AG04450 (cell line): Measurements from ENCODE around the gene ROPN1L. TPM values are rescaled to one million over a fixed set of nuclear protein-coding genes. Genes with fewer than 3 reads are reported as not detected.

ENCODE experiments used
- CTCF ChIA-PET: fragments of 300-600, 350-600 bp; formaldehyde crosslinking; extraction: SDS; loops from one replicate; lab custom pipeline; 2022; ENCODE audit warnings: antibody characterized with exemption, inconsistent platforms; lab: Charles Lee
- POLR2A ChIA-PET: fragments of 350-600 bp; formaldehyde crosslinking; extraction: SDS; loops from one replicate; lab custom pipeline; 2021; ENCODE audit warnings: antibody characterized with exemption, inconsistent platforms; lab: Yijun Ruan, JAX
- DNase-seq: peaks from one replicate; pipeline ENCODE4 v3.0.0-alpha.2; 2011; ENCODE audit warnings: low read depth, low spot score
- H3K27ac ChIP-seq: one replicate; pipeline ENCODE4 v1.5.1; 2012; ENCODE audit warnings: low read depth, low read length, control low read depth
- H3K27me3 ChIP-seq: one replicate; pipeline ENCODE4 v1.6.0; 2012; ENCODE audit warnings: low read length; ENCODE audit not compliant: control insufficient read depth, insufficient read depth
- H3K4me3 ChIP-seq: 2 replicates; pipeline ENCODE4 v1.5.1; 2011; ENCODE audit warnings: mild to moderate bottlenecking, low read depth, low read length, control low read depth
- H3K9me3 ChIP-seq: 2 replicates; pipeline ENCODE4 v1.5.1; 2012; ENCODE audit warnings: low read length; ENCODE audit not compliant: control insufficient read depth, insufficient read depth
- polyA plus RNA-seq: library from polyadenylated mRNA; depleted of rRNA; stranded (reverse); fragments of >200 nt; gene quantifications from 2 replicates; pipeline ENCODE4 v1.2.3, GENCODE V29; 2011
- TF ChIP-seq, protein P1 (sequence below): IDR thresholded peaks from 2 replicates; pipeline ENCODE4 v1.5.1; 2011; ENCODE audit warnings: low read depth, low read length, control low read depth, inconsistent platforms

The ROPN1L gene
- polyA plus RNA-seq, 1 experiment: 0.24 TPM

DNA sequence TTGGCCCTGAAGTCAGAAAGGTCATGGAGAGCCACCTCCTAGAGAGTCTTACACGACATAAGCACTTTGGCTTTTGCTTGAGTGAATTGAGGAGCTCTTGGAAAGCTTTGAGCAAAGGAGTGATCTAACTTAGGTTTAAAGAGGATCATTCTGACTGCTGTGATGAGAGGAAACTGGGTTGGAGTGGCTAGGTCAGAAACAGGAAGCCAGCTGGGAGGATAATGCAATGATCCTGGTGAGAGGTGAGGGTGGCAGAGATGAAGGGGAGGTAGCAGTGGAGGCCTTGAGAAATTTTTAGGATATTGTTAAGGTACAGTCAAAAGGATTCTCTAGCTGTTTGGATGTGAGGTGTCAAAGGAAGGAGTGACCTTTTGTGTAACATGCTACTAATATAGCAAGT, 32.2 kb upstream of the ROPN1L start:
- ChIA-PET CTCF (interaction anchor here (1.4 to 2.1 kb wide), 2 partner anchors 15 to 126 kb away, joined by 4 to 10 read pairs; no protein-coding TSS in a partner anchor), POLR2A (no interaction called here)
- Histone ChIP-seq H3K4me3 (no peak overlapping the region), H3K27me3 (no peaks in the 10 kb centered on the region), H3K27ac (no peak overlapping the region), H3K9me3 (no peaks in the 10 kb centered on the region)
- DNase-seq: no peak
- TF ChIP-seq, protein P1, sequence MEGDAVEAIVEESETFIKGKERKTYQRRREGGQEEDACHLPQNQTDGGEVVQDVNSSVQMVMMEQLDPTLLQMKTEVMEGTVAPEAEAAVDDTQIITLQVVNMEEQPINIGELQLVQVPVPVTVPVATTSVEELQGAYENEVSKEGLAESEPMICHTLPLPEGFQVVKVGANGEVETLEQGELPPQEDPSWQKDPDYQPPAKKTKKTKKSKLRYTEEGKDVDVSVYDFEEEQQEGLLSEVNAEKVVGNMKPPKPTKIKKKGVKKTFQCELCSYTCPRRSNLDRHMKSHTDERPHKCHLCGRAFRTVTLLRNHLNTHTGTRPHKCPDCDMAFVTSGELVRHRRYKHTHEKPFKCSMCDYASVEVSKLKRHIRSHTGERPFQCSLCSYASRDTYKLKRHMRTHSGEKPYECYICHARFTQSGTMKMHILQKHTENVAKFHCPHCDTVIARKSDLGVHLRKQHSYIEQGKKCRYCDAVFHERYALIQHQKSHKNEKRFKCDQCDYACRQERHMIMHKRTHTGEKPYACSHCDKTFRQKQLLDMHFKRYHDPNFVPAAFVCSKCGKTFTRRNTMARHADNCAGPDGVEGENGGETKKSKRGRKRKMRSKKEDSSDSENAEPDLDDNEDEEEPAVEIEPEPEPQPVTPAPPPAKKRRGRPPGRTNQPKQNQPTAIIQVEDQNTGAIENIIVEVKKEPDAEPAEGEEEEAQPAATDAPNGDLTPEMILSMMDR: no peak

DNA sequence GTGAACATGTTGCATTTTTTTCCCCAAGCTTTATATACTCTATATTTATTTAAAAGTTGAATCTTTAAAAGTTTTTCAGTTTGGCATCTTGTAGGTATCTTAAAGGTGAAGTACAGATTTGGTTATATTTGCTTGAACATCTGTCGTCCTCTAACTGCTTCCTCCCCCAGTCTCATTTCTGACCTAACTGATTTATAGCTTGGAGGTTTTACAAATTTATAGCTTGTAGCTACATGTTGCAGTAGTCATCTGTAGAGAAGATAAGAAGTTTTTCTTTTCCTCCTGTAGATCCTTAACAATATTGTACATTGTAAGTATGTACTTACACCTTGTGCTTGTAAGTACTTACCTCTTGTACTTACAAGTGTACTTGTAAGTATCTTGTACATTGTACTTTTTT, 31.0 kb upstream of the ROPN1L start:
- no peak overlapping the region for H3K4me3 ChIP-seq
- no peaks in the 10 kb centered on the region for H3K9me3 ChIP-seq
- POLR2A ChIA-PET: no interaction called here
- no peak for DNase-seq
- TF ChIP-seq, protein P1: no peak
- no peak overlapping the region for H3K27ac ChIP-seq
- CTCF ChIA-PET: interaction anchor here (0.8 to 2.1 kb wide), 3 partner anchors 13 to 127 kb away, joined by 3 to 10 read pairs (median 4); no protein-coding TSS in a partner anchor
- no peaks in the 10 kb centered on the region for H3K27me3 ChIP-seq

DNA sequence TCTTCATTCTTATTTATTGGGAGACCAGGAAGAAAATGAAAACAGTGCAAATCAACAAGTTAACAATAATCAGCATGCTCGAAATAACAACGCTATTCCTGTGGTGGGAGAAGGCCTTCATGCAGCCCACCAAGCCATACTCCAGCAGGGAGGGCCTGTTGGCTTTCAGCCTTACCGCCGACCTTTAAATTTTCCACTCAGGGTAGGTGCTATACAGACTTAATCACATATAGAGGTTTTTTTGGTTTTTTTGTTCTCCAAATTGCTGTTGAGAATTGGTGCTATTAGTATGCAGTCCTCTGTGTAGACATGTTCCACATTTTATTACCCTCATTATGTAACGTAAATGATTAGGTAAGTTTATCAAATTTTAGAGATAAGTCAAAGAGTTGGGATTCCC, 30.3 kb upstream of the ROPN1L start:
- ChIA-PET POLR2A (no interaction called here), CTCF (interaction anchor here (4.0 kb wide), 1 partner anchor 127 kb away, joined by 15 read pairs; no protein-coding TSS in a partner anchor)
- Histone ChIP-seq H3K9me3 (no peaks in the 10 kb centered on the region), H3K27ac (no peak overlapping the region), H3K27me3 (no peaks in the 10 kb centered on the region), H3K4me3 (no peak overlapping the region)
- TF ChIP-seq, protein P1: no peak
- no peak for DNase-seq

DNA sequence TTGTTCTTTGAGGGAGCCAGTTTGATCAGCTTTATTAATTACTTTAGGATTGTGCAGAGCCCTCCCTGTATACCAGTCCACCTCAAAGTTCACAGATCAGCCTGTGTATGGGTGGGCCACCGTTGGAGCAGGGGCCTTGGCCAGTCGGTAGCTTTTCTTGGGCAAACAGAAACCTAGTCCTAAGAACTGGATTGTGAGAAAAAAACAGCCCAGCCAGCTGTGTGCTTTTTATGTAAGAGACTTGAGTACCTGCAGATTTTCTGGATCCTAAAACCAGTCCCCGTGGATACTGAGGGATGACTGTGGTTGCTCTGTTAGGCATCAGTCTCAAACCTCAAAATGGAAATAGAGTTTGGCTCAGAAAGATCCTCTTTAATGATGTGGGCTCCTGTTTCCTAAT, 24.8 kb upstream of the ROPN1L start:
- TF ChIP-seq, protein P1: no peak
- Histone ChIP-seq H3K27me3 (no peaks in the 10 kb centered on the region), H3K27ac (no peak overlapping the region), H3K4me3 (no peak overlapping the region), H3K9me3 (no peaks in the 10 kb centered on the region)
- DNase-seq: no peak
- ChIA-PET CTCF (interaction anchor here (2.9 kb wide), 1 partner anchor 133 kb away, joined by 16 read pairs; no protein-coding TSS in a partner anchor), POLR2A (no interaction called here)

DNA sequence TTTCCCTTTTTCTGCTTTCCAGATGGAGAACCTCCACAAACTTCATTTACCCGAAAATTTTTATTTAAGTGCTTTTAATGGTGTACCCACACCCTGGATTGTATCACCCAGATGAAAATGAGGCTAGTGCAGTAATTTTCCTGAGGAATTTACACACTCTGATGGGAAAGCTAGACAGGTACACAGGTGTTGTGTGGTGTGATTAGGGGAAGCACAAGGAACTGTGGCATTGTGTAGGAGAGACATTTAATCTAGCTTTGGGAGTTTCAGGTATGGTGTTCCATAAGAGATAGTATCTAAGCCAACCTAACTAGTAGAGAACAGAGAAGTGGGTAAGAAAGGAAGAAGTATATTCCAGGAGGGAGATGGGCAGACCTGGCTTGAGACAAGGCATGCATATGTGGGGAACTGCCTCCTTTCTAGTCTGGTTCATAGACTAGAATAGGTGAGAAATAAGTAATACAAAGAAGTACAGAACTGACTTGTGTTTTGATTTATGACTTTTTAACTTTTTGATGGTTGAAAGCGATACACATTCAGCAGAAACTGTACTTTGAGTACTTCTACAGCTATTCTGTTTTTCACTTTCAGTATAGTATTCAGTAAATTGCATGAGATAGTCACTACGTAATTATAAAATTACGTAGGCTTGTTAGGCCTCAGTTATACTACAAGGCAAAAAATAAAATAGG, 22.9 kb upstream of the ROPN1L start:
- TF ChIP-seq, protein P1: no peak
- POLR2A ChIA-PET: interaction anchor here (0.6 kb wide), 1 partner anchor 9 kb away, joined by 3 read pairs; no protein-coding TSS in a partner anchor
- H3K27ac ChIP-seq: no peak overlapping the region
- H3K4me3 ChIP-seq: no peak overlapping the region
- DNase-seq: no peak
- no peaks in the 10 kb centered on the region for H3K27me3 ChIP-seq
- CTCF ChIA-PET: interaction anchor here (0.6 to 2.9 kb wide), 9 partner anchors 9 to 153 kb away, joined by 3 to 16 read pairs (median 5); no protein-coding TSS in a partner anchor
- H3K9me3 ChIP-seq: no peaks in the 10 kb centered on the region
